ENCODE data around the gene KCNK7.

Gene KCNK7

DNA sequence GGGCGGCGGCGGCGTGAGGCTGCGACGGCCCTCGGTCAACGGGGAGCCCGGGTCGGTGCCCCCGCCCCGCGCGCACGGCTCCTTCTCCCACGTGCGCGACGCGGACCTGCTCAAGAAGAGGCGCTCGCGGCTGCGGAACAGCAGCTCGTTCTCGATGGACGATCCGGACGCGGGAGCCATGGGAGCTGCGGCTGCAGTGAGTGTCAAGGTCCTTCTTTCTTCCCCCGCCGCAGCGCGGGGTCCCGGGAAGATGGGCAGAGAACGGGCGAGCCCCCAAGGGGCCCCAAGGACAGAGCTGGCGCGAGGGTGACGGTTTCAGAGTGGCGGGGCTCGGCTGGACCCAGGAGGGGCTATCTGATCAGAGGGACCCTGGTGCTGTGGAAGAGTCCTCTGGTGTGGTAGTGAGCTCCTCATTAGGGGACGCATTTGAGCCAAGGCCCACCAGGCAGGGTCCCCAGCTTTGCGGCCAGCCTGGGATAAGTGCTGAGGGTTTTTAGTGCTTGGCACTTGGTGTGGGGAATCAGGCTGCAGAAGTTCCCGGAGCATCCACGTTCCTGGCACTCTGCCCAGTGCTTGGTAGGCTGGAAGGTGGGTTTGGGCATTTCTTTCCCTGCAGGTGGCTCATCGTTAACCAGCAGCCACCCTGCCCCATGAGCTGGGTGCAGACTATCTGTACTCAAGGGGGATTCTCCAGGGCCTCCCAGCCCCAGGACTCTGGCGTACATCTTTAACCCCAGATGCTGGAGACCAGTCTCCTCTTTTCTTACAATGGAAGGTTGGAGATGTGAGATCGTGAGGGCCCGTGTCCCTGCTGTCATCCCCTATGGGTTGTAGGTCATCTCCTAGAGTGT is 10.0 kb downstream of the KCNK7 start:
- DNase-seq: no peak

DNA sequence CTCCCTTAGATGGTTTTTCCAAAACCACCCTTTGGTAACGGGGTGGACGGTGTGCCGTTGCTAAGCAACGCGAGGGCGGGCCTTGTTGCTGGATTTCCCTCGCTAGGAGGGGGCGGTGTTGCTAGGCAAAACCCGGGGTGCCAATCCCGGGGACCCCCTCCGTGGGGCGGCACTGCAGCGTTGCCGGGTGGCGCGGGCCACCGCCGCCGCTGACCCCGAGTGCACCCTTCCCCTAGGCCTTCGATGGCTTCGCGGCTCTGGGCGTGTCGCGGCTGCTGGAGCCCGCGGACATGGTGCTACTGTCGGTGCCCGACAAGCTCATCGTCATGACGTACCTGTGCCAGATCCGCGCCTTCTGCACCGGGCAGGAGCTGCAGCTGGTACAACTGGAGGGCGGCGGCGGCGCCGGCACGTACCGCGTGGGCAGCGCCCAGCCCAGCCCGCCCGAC is 10.9 kb downstream of the KCNK7 start:
- no peak for DNase-seq

DNA sequence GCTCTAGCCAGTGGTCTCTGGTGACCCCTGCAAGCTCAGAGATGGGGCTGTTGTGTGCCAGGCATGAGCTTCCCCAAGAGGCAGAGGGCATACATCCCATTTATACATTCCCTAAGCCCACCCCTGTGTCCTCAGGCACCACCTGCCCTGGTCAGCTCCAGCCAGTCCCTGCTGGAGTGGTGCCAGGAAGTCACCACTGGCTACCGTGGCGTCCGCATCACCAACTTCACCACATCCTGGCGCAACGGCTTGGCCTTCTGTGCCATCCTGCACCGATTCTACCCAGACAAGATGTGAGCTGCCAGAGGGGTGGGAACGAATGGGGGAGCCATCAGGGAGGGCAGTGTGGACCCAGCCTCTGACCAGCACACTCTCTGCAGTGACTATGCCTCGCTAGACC is 11.5 kb downstream of the KCNK7 start:
- no peak for DNase-seq

DNA sequence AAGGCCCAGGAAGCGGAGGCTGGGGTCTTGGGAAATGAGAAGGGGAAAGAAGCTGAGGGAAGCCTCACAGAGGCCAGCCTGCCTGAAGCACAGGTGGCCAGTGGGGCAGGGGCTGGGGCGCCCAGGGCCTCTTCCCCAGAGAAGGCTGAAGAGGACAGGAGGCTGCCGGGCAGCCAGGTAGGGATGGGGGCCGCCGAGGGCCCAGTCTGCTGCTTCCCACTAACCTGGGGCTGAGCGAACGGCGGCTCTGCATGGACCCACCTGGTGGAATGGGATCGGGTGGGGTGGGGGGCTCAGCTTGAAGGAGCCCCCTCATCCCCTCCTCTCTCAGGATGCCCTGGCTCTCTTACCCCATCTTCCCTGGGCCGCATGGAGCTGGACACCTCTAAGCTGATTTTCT is 12.0 kb downstream of the KCNK7 start:
- no peak for DNase-seq

DNA sequence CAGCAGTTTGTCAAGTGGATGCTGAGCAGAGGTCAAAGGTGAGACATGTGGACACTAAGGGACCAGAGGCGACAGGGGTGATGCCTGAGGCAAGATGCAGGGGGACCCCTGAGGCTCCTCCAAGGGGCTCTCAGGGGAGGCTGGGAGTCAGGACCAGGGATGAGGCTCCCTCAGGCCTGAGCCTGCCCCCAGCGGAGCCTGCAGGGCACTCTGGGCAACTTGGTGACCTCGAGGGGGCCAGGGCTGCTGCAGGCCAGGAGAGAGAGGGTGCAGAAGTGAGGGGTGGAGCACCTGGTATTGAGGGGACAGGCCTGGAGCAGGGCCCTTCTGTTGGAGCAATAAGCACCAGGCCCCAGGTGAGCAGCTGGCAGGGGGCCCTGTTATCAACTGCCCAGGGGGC is 13.7 kb downstream of the KCNK7 start:
- DNase-seq: no peak

DNA sequence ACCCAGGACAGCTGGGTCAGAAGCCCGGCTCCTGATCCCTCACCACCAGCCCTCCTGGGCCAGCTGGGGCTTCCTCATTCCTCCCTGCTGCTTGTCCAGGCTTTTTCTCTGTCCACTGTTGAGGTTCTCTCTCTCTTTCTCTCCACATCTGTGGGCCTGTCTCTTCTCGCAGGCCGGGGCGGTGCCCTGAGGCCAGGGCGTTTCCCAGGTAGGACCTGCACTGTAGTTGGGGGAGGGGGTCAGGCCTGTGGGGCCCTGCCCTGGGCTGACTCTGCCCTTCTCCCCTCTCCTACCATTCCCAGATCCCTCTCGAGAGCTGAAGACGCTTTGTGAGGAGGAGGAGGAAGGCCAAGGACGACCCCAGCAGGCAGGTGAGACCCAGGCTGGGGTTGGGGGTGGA is 14.8 kb downstream of the KCNK7 start:
- DNase-seq: no peak

DNA sequence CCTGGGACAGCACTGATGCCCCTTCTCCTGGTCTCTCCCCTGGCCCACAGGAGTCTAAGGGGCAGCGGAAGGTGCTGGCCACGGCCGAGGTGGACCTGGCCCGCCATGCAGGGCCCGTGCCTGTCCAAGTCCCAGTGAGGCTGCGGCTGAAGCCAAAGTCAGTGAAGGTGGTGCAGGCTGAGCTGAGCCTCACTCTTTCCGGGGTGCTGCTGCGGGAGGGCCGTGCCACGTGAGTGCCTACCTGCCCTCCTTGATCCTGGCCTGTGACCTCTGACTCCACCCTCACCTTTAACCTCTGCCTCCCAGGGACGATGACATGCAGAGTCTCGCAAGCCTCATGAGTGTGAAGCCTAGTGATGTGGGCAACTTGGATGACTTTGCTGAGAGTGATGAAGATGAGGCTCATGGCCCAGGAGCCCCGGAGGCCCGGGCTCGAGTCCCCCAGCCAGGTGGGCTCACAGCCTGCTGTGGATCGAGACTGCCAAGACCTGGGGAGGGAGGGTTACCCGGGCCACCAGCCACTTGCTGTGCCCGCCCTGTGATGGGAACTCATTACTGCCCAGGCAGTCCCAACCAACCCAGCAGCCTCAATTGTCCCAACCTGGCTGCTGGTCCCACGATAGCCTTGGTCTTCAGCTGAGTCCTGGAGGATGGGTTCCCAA is 15.4 kb downstream of the KCNK7 start:
- no peak for DNase-seq

DNA sequence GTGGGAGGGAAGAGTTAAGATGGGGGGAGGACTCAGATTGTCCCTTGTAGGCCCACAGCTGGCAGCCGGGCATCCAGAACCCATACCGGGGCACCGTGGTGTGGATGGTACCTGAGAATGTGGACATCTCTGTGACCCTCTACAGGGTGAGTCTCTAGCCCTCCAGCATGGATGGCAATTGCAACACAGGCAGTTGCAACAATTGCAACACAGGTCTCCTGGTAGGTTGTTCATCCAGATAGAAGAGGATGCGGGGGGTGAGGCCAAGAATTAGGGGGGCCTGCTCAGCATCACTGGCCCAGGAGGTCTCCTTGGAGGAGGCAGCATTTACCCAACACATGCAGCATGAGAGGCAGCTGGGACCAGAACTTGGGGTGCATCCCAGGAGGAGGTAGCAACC is 16.3 kb downstream of the KCNK7 start:
- no peak for DNase-seq

DNA sequence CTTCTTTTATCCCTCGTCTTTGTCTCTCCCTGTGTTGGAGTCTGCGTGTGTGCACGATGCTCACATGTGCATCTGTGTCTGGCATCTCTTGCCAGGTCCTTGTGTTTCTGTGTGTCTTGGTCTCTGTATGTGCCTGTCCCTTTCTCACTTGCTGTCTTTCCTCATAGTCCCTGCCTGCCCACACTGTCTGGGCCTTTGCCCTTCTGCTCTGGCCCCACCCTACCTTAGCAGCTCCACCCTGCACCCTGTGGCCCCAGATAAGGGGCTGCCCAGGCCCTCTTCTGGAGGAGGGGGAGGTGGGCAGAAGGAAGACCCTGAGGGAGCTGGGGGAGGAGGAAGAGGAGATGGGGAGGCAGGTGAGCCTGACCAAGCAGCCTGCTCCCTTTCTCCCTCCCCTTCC is 16.9 kb downstream of the KCNK7 start:
- no peak for DNase-seq

DNA sequence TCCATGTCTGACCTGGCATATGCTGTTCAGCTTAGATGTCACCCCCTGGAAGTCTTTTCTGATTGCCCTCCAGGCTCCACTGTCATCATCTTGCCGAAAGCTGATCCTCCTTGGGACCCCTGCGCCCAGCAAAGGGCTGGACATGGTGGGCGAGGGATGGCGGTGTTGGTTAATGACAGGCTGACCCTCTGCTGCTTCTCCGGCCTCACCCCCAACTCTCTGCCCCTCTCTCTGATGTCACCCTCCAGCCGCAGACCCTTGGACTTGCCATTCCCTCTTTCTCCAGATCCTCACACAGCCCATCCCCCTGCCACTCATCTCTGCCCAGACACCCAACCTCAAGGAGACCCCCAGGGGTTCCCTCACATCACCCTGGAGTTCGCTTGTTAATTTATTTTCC is 17.5 kb downstream of the KCNK7 start:
- DNase-seq: no peak

DNA sequence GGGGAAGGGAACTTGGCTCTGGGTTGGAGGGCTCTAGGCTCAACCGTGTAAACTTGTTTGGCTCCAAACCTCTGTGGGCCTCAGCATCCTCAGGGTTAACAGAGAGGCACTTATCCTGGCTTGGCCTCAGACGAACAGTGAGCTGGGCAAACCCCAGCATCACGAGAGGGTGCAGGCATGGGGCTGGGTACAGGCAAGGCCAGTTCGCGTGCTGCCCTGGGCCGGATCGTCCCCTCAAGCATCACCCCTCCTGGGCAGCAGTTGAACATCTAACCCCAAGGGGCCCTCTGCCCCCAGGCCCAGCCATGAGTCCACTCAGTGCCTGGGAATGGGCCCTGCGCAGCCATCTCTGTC is 17.9 kb downstream of the KCNK7 start:
- no peak for DNase-seq

DNA sequence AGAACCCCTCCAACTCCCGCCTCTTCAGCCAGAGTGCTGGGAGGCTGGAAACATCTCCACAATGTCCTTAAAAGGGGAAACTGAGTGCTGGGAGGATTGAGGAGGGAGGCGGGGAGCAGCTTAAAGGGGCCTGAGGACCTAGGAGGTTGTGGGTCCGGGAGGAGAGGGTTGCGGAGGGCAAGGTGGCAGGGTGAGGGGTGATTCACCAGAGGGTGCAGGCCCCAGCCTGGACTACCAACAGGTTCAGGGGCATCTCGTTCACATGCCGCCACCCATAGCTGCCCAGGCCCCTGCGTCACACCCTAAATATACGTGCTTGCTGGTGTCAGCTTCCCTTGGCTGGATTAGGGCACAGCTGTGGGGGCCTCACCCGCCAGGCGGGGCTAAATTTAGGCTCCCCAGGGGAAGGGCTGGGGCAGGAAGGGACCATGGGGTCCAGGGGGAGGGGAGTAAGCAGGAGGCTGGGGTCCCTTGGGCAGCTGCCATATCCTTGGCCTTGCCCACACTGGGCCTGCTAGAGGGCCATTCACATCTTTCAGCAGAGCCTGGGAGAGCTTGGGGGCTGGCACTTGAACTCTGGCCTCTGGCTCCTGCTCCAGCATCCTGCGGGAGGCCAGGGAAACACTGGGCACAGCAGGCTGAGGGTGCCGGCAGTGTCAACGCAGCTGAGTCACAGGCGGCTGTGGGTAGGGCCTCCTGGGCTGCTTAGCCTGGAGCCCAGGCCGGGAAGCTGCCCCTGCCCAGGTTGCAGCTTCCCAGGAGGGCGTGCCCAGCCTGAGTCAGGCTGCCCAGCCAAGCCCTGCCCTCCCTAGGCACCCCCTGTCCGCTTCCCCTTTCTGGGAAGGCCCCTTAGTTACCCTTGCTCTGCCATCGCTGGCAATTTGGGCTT is 18.5 kb downstream of the KCNK7 start:
- no peak for DNase-seq

DNA sequence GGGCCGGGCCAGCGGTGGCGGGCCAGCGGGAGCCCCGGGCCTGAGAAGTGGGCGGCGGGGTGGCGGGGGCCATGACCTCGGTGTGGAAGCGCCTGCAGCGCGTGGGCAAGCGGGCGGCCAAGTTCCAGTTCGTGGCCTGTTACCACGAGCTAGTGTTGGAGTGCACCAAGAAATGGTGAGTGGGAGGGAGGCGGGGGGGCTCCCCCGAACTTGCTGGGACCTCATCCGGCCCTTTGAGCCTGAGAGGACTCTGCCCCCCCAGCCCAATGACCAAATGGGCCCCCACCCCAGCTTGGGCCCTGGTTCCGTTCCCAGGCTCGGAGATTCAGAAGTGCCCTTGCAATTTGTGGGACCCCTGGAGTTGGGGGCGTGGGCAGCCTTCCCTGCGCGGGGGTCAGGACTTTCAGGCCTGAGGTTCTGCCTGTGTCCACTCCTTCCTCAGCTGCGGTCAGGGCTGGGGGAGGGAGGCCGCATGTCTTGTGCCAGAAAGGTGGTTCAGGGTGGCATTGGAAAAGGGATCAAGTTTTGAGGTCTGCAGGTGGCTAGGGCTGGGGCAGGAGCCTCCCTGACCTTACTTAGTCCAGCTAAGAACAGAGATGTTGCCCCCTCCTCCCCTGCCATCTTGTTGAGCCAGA is 19.3 kb downstream of the KCNK7 start:
- DNase-seq: no peak

DNA sequence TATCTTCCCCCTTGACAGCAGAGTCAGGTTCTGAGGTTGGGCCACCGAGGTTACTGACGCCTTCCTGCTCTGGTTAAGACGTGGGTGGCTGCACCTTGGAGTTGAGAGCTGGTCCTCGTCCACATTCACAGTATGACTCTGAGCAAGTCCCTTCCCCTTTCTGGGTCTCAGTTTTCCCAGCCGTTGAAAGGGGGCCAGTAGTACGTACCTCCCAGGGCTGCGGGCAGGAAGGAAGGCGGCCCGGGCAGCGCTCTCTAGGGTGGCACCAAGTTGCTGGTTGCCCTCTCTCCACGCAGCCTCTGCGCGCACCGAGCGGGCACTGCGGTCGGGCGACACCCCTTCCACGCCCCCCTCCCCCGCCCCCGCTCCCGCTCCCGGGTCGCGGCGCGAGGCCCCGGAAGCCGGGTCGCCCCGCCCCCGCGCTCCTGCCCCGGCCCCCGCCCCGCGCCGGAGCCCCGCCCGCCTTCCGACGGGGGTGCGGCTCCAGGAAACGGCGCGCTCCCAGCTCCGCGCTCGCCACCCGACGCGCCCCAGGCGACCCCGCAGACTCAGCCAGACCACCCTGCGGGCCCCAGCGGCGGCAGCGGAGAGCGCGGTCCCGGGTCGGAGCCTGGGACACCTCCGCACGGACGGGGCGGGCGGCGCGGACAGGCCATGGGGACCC is 19.9 kb downstream of the KCNK7 start, which contains the start of gene EHBP1L1:
TSS of gene EHBP1L1 (plus strand) at position 486 of the 664 bp plus-strand sequence. CDS start 250 bp downstream, outside the sequence.
- DNase-seq: peak; percentile 71

DNA sequence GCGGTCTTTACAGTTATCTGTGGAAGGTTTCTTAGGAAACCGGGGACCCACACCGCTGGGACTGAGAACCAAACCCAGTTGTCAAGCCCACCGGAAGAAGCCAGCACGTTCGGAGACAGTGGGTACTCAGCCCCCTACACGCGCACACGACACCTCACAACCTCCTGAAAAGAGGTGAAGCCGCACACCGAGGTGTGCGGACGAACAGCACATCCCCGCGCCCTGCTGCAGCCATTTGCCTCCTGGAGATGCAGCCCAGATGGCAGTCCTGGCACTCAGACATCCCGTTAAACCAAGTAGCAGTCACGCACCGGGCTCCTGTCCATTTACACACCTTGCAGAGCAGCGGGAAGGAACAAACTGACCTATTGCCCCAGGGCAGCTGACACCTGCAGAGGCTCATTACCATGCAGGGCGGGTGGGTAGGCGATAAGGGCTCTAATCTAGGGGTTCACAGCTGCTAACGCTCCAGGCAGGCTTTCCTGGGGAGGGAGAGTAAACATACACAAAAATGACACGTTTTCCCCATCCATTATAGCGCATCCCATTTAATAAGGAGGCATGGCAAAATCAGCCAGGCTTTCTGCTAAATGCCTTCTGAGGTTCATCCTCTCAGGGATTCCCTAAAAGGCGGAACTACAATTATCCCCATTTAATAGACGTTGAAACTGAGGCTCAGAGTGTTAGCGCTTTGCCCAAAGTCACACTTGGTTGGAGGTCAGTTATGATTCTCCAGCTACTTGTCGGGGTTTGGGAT is 20.6 kb downstream of the KCNK7 start:
- no peak for DNase-seq

DNA sequence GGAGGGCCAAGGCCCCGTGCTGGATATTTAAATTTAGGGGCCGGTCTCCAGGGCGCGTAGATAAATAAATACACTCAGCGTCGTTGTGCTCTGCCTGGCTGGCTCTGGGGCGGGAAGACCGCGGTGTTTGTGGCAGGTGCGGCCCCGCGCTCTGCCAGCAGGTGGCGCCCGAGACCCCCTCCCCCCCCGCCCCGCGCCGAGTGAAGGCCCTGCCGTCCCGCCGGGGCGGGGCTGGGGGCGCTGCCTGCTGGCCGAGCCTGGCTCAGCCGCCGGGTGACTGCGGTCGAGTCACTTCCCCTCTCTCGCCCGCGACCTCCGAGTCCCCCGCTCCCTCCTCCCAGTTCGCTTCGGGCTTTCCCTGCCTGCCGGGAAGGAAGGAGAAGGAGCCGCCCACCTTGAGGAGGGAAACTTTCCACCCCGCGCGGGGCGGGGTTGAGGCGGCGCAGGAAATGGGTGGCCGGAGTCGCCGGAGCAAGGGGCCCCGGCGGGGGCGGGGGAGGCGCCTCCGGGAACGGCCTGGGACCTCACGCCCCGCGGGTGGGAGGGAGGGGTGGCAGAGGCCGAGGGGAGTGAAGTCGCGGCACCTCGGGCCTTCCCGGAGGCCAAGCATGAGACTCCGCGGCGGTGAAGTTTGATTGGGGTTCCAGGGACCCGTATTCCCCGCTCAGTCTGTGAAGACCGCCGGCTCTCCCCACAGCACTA is 21.3 kb downstream of the KCNK7 start:
- DNase-seq: peak; percentile 87

DNA sequence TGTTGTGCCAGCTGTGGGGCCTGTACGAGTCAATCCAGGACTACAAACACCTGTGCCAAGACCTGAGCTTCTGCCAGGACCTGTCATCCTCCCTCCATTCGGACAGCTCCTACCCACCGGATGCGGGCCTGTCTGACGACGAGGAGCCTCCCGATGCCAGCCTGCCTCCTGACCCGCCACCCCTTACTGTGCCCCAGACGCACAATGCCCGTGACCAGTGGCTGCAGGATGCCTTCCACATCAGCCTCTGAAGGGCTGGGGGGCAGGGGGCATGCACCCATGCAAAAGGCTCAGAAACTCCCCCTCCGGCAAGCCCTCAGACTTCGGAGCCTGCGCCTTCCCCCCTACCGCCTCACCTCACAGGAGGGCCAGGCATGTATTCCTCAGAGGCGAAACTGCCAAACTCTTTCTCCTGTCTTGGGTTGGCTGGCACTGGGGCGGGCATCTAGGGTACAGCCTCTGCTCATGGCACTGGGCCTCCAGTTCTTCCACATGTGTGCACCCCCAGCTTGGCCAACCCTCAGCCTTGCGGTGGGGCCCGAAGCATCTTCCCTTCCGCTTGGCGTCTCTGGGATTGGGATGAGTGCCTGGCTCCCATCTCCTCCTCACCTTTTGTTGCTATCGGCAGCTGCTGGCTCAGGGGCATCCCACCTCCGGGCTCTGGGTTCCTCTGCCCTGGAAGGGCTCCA is 22.1 kb downstream of the KCNK7 start:
- no peak for DNase-seq

DNA sequence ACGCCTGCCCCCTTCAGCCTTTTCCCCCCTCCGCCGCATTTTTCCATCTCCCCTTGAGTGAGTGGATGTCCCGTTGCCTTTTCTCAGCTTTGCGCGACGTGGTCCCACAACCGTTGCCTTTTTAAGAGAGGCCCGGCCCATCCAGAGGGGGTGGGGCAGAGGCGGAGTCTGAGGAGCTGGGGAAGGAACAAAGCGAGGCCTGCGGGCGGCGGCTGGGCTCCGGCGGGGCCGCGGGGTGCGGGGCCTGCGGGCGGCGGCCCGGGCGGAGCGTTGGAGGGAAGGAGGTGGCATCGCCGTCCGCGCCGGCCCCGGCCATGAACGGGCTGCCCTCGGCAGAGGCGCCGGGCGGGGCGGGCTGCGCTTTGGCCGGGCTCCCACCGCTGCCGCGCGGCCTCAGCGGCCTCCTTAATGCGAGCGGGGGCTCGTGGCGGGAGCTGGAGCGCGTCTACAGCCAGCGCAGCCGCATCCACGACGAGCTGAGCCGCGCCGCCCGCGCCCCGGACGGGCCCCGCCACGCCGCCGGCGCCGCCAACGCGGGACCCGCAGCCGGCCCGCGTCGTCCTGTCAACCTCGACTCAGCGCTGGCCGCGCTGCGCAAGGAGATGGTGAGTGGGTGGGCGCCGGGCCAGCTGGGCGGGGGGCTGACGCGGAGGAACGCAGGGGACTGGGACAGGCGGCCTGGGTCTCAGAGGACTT is 23.1 kb downstream of the KCNK7 start, which contains the start of gene FAM89B:
TSS of gene FAM89B (plus strand) at position 183 of the 696 bp plus-strand sequence. CDS start at position 315, 132 bp downstream.
- peak; percentile 82 for DNase-seq

DNA sequence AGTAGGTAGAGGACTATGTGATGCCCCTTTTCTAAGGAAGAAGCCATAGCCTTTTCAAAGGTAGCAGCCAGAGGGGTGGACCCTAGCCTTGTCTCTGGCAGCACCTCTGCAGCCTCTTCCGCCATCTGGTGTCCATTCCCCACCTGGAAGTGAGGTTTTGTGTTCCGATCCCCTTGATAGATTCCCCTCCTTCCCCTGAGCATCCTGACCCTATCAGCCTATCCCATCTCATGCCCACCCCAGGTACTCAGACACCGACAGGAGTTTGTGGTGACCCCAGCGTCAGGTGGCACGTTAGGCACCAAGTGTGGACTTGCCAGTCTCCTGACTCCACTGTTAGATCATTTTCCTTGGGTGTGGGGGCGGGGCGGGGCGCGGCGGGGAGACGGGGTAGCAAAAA is 23.7 kb downstream of the KCNK7 start:
- no peak for DNase-seq

Measured in stimulated activated CD4-positive, alpha-beta T cell treated with anti-CD3 and anti-CD28 coated beads, Interleukin-12 subunit alpha, Interleukin-12 subunit beta, amount 100 ng/mL, for 4 hours (primary cell).